Suppressor macrophage treated with lipopolysaccharide for 1 hour (primary cell): ENCODE measurements around the gene RAB7A.
"Not testable (repeated sequence)": the region's sequence is repeated elsewhere in the genome, so short reads cannot be mapped to it uniquely, and the experiment has no call there.

Source experiments
- DNase-seq, 3 donors: peaks; one replicate each; pipeline ENCODE4 v3.0.0-alpha.2; 2020 to 2022

RAB7A gene

GRCh38 chr3:128823008-128823407, 97.0 kb downstream of the RAB7A start:
- no peak for DNase-seq

- DNase-seq, result no peak
Measured at GRCh38 chr3:128823631-128824030, 97.6 kb downstream of the RAB7A start.

GRCh38 chr3:128824132-128824850, 98.3 kb downstream of the RAB7A start:
- no peak for DNase-seq

- DNase-seq, result no peak
Measured at GRCh38 chr3:128825117-128825725, 99.2 kb downstream of the RAB7A start.

GRCh38 chr3:128829087-128829486, 103.1 kb downstream of the RAB7A start:
- not testable (repeated sequence) for DNase-seq

- not testable (repeated sequence) for DNase-seq
Measured at GRCh38 chr3:128829925-128830625, 104.1 kb downstream of the RAB7A start.

- DNase-seq, result not testable (repeated sequence)
Measured at GRCh38 chr3:128830762-128831161, 104.8 kb downstream of the RAB7A start.

GRCh38 chr3:128832979-128833378, 107.0 kb downstream of the RAB7A start:
- not testable (repeated sequence) for DNase-seq

- no peak for DNase-seq
Measured at GRCh38 chr3:128835096-128835495, 109.1 kb downstream of the RAB7A start.

- DNase-seq, result no peak
Measured at GRCh38 chr3:128841926-128842920, 116.2 kb downstream of the RAB7A start.

GRCh38 chr3:128844502-128844901, 118.5 kb downstream of the RAB7A start:
- DNase-seq, result no peak

- peak; percentile 25 to 41 (median 33) for DNase-seq
Measured at GRCh38 chr3:128845119-128845777, 119.3 kb downstream of the RAB7A start.

GRCh38 chr3:128845778-128846485, 119.9 kb downstream of the RAB7A start:
- peak; percentile 63 to 85 (median 73) for DNase-seq

- DNase-seq, result peak; percentile 62 to 85 (median 68)
Measured at GRCh38 chr3:128846486-128846891, 120.5 kb downstream of the RAB7A start.

- DNase-seq, result no peak
Measured at GRCh38 chr3:128847666-128848370, 121.8 kb downstream of the RAB7A start.

GRCh38 chr3:128848936-128849335, 123.0 kb downstream of the RAB7A start:
- no peak for DNase-seq

- DNase-seq, result no peak
Measured at GRCh38 chr3:128849911-128850455, 124.0 kb downstream of the RAB7A start.

- no peak for DNase-seq
Measured at GRCh38 chr3:128850544-128850943, 124.6 kb downstream of the RAB7A start.

- DNase-seq, result no peak
Measured at GRCh38 chr3:128851601-128852000, 125.6 kb downstream of the RAB7A start.

- DNase-seq, result no peak
Measured at GRCh38 chr3:128853826-128854225, 127.8 kb downstream of the RAB7A start.
